Measurements from ENCODE around the gene AKAIN1.

Gene AKAIN1

GRCh38 chr18:5197032-5197434 lies at the start of gene AKAIN1:
TSS of gene AKAIN1 (minus strand) at chr18:5197257. CDS start at chr18:5197053, 204 bp downstream.
- TF ChIP-seq CTCF (IDR thresholded peaks at IDR 0.05) (no peak), ZFX (IDR thresholded peaks at IDR 0.05; ENCODE audit: borderline replicate concordance) (no peak)
- H3K27ac ChIP-seq = no peak within 1 kb of the TSS

GRCh38 chr18:5244941-5245340 lies 47.9 kb upstream of the AKAIN1 start:
- H3K27ac ChIP-seq = no peak overlapping the region
- TF ChIP-seq ZFX (IDR thresholded peaks at IDR 0.05; ENCODE audit: borderline replicate concordance) (no peak), CTCF (IDR thresholded peaks at IDR 0.05) (no peak)

GRCh38 chr18:5239447-5239846 lies 42.4 kb upstream of the AKAIN1 start:
- TF ChIP-seq CTCF (IDR thresholded peaks at IDR 0.05) (no peak), ZFX (IDR thresholded peaks at IDR 0.05; ENCODE audit: borderline replicate concordance) (no peak)
- H3K27ac ChIP-seq = no peak overlapping the region

- TF ChIP-seq CTCF (IDR thresholded peaks at IDR 0.05) (no peak), ZFX (IDR thresholded peaks at IDR 0.05; ENCODE audit: borderline replicate concordance) (no peak)
- peak overlapping the region; percentile 92 for H3K27ac ChIP-seq
Measured at GRCh38 chr18:5238371-5238976, 41.4 kb upstream of the AKAIN1 start.

GRCh38 chr18:5237723-5238370 lies 40.8 kb upstream of the AKAIN1 start:
- TF ChIP-seq CTCF (IDR thresholded peaks at IDR 0.05) (peak; percentile 21), ZFX (IDR thresholded peaks at IDR 0.05; ENCODE audit: borderline replicate concordance) (no peak)
- peak overlapping the region; percentile 92 for H3K27ac ChIP-seq

GRCh38 chr18:5237083-5237722 lies 40.1 kb upstream of the AKAIN1 start:
- no peak for TF ChIP-seq CTCF (IDR thresholded peaks at IDR 0.05)
- no peak for TF ChIP-seq ZFX (IDR thresholded peaks at IDR 0.05; ENCODE audit: borderline replicate concordance)
- peak overlapping the region; percentile 92 for H3K27ac ChIP-seq

Measured in 22Rv1 (cell line).